UCSD-AML1 (cell line): ENCODE data around the gene ARID1B.
"Not testable (repeated sequence)": the region's sequence is repeated elsewhere in the genome, so short reads cannot be mapped to it uniquely, and the experiment has no call there.

ENCODE experiments used
- DNase-seq: peaks from one replicate; lab custom pipeline; 2025; ENCODE audit not compliant: unreplicated experiment; lab: John Stamatoyannopoulos, UW

Gene ARID1B

GRCh38 chr6:156980948-156981347, 203.8 kb downstream of the ARID1B start:
- no peak for DNase-seq

- DNase-seq, result no peak
Observed at GRCh38 chr6:156982168-156982567, 205.0 kb downstream of the ARID1B start.

- not testable (repeated sequence) for DNase-seq
Observed at GRCh38 chr6:156982864-156983263, 205.7 kb downstream of the ARID1B start.

- no peak for DNase-seq
Observed at GRCh38 chr6:156984178-156984738, 207.1 kb downstream of the ARID1B start.

- no peak for DNase-seq
Observed at GRCh38 chr6:156985309-156985708, 208.1 kb downstream of the ARID1B start.

GRCh38 chr6:156988276-156989158, 211.3 kb downstream of the ARID1B start:
- no peak for DNase-seq

GRCh38 chr6:156989159-156989806, 212.1 kb downstream of the ARID1B start:
- no peak for DNase-seq

- no peak for DNase-seq
Observed at GRCh38 chr6:156992020-156992804, 215.0 kb downstream of the ARID1B start.

GRCh38 chr6:156993713-156994112, 216.5 kb downstream of the ARID1B start:
- no peak for DNase-seq

GRCh38 chr6:156994215-156995076, 217.3 kb downstream of the ARID1B start:
- DNase-seq, result no peak

- DNase-seq, result no peak
Observed at GRCh38 chr6:156995502-156995901, 218.3 kb downstream of the ARID1B start.

- no peak for DNase-seq
Observed at GRCh38 chr6:156996265-156996664, 219.1 kb downstream of the ARID1B start.

- no peak for DNase-seq
Observed at GRCh38 chr6:156998794-156999330, 221.7 kb downstream of the ARID1B start.

- DNase-seq, result no peak
Observed at GRCh38 chr6:156999762-157000161, 222.6 kb downstream of the ARID1B start.

- DNase-seq, result no peak
Observed at GRCh38 chr6:157001716-157002115, 224.5 kb downstream of the ARID1B start.

GRCh38 chr6:157002774-157003173, 225.6 kb downstream of the ARID1B start:
- no peak for DNase-seq

- no peak for DNase-seq
Observed at GRCh38 chr6:157005940-157006339, 228.8 kb downstream of the ARID1B start.

- no peak for DNase-seq
Observed at GRCh38 chr6:157008568-157008967, 231.4 kb downstream of the ARID1B start.

- DNase-seq, result no peak
Observed at GRCh38 chr6:157012355-157012754, 235.2 kb downstream of the ARID1B start.
